K562 (cell line): ENCODE data around the gene SNPH. TPM values are rescaled to one million over a fixed set of nuclear protein-coding genes. Genes with fewer than 3 reads are reported as not detected.

Experiments
- ATAC-seq: fragments of 200-7000 bp; cut with Tn5 transposase; 3 replicates; pipeline ENCODE4 v1.9.1; 2020; ENCODE audit warnings: moderate library complexity
- BruUV-seq: library from RNA; stranded (reverse); fragments of 400-500 nt; replicated peaks from 2 replicates; lab custom pipeline; 2021; lab: Mats Ljungman, UMichigan
- CTCF ChIA-PET: fragments of 300-600 bp; formaldehyde crosslinking; extraction: SDS; loops from one replicate; lab custom pipeline; 2021; ENCODE audit warnings: low intra/inter-chr PET ratio; lab: Yijun Ruan, JAX
- POLR2A ChIA-PET: fragments of 300-600, 350-650 bp; sonication (Branson Sonifier 250); formaldehyde crosslinking; extraction: SDS; loops from one replicate; lab custom pipeline; 2021; ENCODE audit warnings: antibody characterized with exemption, inconsistent platforms; lab: Yijun Ruan, JAX
- DNase-seq, 4 experiments: peaks; one replicate each; pipeline versions ENCODE4 v3.0.0 to v3.0.0-alpha.2; 2011 to 2018; ENCODE audit warnings: low spot score in 3 of 4, mixed read lengths in 3 of 4; ENCODE audit errors: extremely low read depth in 1 of 4
- FAIRE-seq: peaks from 2 replicates; lab custom pipeline; 2011; peaks lifted over from hg19 to GRCh38; lab: Jason Lieb, UNC
- H2AFZ ChIP-seq: 2 replicates; pipeline ENCODE4 v1.6.0; 2011; ENCODE audit warnings: low read depth, low read length, control low read depth, inconsistent platforms
- H3K27ac ChIP-seq: fragments of 200-600 bp; 3 replicates; pipeline ENCODE4 v1.8.0; 2011; ENCODE audit warnings: low read depth, mild to moderate bottlenecking, control low read depth, inconsistent platforms, low read length, moderate library complexity, mixed read lengths; ENCODE audit errors: extremely low read depth
- H3K27me3 ChIP-seq, 2 experiments: fragments of 300-600 bp in 1 of 2; 2 replicates in 1 of 2; 3 replicates in 1 of 2; pipeline versions ENCODE4 v1.6.0 to v1.8.0; 2011; ENCODE audit warnings: inconsistent platforms in 2 of 2, low read length in 2 of 2, mild to moderate bottlenecking in 1 of 2, mixed read lengths in 1 of 2, moderate library complexity in 1 of 2; ENCODE audit not compliant: control insufficient read depth in 2 of 2, insufficient read depth in 2 of 2
- H3K36me3 ChIP-seq: fragments of 300-600 bp; 3 replicates; pipeline ENCODE4 v1.8.0; 2011; ENCODE audit warnings: mild to moderate bottlenecking, low read length, inconsistent platforms; ENCODE audit not compliant: control insufficient read depth, insufficient read depth
- H3K4me1 ChIP-seq, 2 experiments: fragments of 200-600 bp in 1 of 2; replicated peaks in 1 of 2; 2 replicates in 1 of 2; 3 replicates in 1 of 2; pipeline versions ENCODE4 v1.5.1 to v1.8.0; 2011; ENCODE audit warnings: inconsistent platforms in 2 of 2, low read length in 2 of 2, mild to moderate bottlenecking in 1 of 2, mixed read lengths in 1 of 2, moderate library complexity in 1 of 2; ENCODE audit not compliant: control insufficient read depth in 2 of 2, insufficient read depth in 2 of 2
- H3K4me2 ChIP-seq: 2 replicates; pipeline ENCODE4 v1.6.1; 2011; ENCODE audit warnings: low read length, control low read depth, inconsistent platforms, mixed read lengths; ENCODE audit not compliant: insufficient read depth
- H3K4me3 ChIP-seq: fragments of 200-600 bp; sonication (generic), shearing (Covaris generic); 2 replicates; pipeline ENCODE4 v1.5.1; 2016; ENCODE audit warnings: control low read depth, inconsistent platforms
- H3K79me2 ChIP-seq: fragments of 200-600 bp; 3 replicates; pipeline ENCODE4 v1.8.0; 2011; ENCODE audit warnings: low read length, inconsistent platforms; ENCODE audit not compliant: control insufficient read depth, insufficient read depth
- H3K9ac ChIP-seq, 2 experiments: 2 replicates each; pipeline versions ENCODE4 v1.6.0 to v1.6.1; 2011; ENCODE audit warnings: low read depth in 2 of 2, low read length in 2 of 2, control low read depth in 1 of 2, inconsistent platforms in 1 of 2, mild to moderate bottlenecking in 1 of 2, mixed read lengths in 1 of 2; ENCODE audit not compliant: insufficient read depth in 1 of 2
- H3K9me1 ChIP-seq: one replicate; pipeline ENCODE4 v1.6.0; 2011; ENCODE audit warnings: inconsistent platforms, mild to moderate bottlenecking, low read length, moderate library complexity; ENCODE audit not compliant: control insufficient read depth, insufficient read depth
- H3K9me3 ChIP-seq: replicated peaks from 2 replicates; pipeline ENCODE4 v1.5.1; 2011; ENCODE audit warnings: low read depth, low read length, inconsistent platforms; ENCODE audit not compliant: control insufficient read depth, insufficient read depth
- H4K20me1 ChIP-seq: replicated peaks from 2 replicates; pipeline ENCODE4 v1.6.1; 2011; ENCODE audit warnings: low read length, inconsistent platforms, mixed read lengths; ENCODE audit not compliant: control insufficient read depth, insufficient read depth
- BHLHE40 ChIP-seq: IDR thresholded peaks from 2 replicates; pipeline ENCODE4 v1.6.1; 2011; ENCODE audit warnings: low read length, improper control_type of control experiment
- CTBP1 ChIP-seq: fragments of 450-650 bp; IDR thresholded peaks from 2 replicates; pipeline ENCODE4 v1.6.1; 2016; ENCODE audit warnings: borderline replicate concordance
- EP400 ChIP-seq: fragments of 450-650 bp; IDR thresholded peaks from 2 replicates; pipeline ENCODE4 v1.6.1; 2017; ENCODE audit warnings: antibody characterized with exemption, mild to moderate bottlenecking, moderate library complexity
- ETS2 ChIP-seq: IDR thresholded peaks from 2 replicates; pipeline ENCODE4 v1.6.1; 2016; ENCODE audit warnings: borderline replicate concordance, missing genetic modification characterization, mild to moderate bottlenecking, moderate library complexity, missing compliant biosample characterization; ENCODE audit not compliant: poor library complexity, severe bottlenecking
- FIP1L1 ChIP-seq: fragments of 200-400 bp; formaldehyde crosslinking; IDR thresholded peaks from 2 replicates; pipeline ENCODE4 v1.6.1; 2018; ENCODE audit warnings: mild to moderate bottlenecking, low read depth, low read length; ENCODE audit not compliant: poor library complexity, severe bottlenecking
- ILF3 ChIP-seq: fragments of 450-650 bp; IDR thresholded peaks from 2 replicates; pipeline ENCODE4 v1.6.1; 2018; ENCODE audit warnings: antibody characterized with exemption, mild to moderate bottlenecking, moderate library complexity, borderline replicate concordance
- JUN ChIP-seq, 2 experiments: sonication (generic) in 1 of 2; formaldehyde crosslinking in 1 of 2; IDR thresholded peaks; 2 replicates each; pipeline versions ENCODE4 v1.6.1 to v1.8.0; 2012 to 2022; ENCODE audit warnings: borderline replicate concordance in 2 of 2, mild to moderate bottlenecking in 2 of 2, improper control_type of control experiment in 1 of 2, low read depth in 1 of 2, low read length in 1 of 2, missing genetic modification reagents in 1 of 2
- MEF2A ChIP-seq: IDR thresholded peaks from 2 replicates; pipeline ENCODE4 v1.6.1; 2011; ENCODE audit warnings: low read depth, mild to moderate bottlenecking, low read length, moderate library complexity; ENCODE audit not compliant: control insufficient read depth
- NCOA2 ChIP-seq, 2 experiments: fragments of 450-650 bp; IDR thresholded peaks; 2 replicates each; pipeline ENCODE4 v1.6.1; 2018; ENCODE audit warnings: mild to moderate bottlenecking in 2 of 2, moderate library complexity in 1 of 2; ENCODE audit not compliant: partially characterized antibody in 2 of 2
- NCOA6 ChIP-seq: fragments of 450-650 bp; IDR thresholded peaks from 2 replicates; pipeline ENCODE4 v1.6.1; 2017; ENCODE audit warnings: mild to moderate bottlenecking
- RBM39 ChIP-seq: fragments of 200-400 bp; formaldehyde crosslinking; optimal IDR thresholded peaks from 2 replicates; pipeline ENCODE3; 2018; ENCODE audit warnings: low read depth, low read length
- YBX1 ChIP-seq: fragments of 450-650 bp; IDR thresholded peaks from 2 replicates; pipeline ENCODE4 v1.7.1; 2016; ENCODE audit warnings: mild to moderate bottlenecking
- ZNF212 ChIP-seq: fragments of 450-650 bp; formaldehyde crosslinking; IDR thresholded peaks from 2 replicates; pipeline ENCODE4 v1.4.0; 2020; ENCODE audit warnings: mild to moderate bottlenecking
- ZNF75A ChIP-seq: fragments of 450-650 bp; formaldehyde crosslinking; IDR thresholded peaks from 2 replicates; pipeline ENCODE4 v1.4.0; 2020; ENCODE audit warnings: mild to moderate bottlenecking
- ZNF780A ChIP-seq: fragments of 250-450 bp; sonication (Bioruptor Pico); IDR thresholded peaks from 2 replicates; pipeline ENCODE4 v1.5.0; 2021; ENCODE audit warnings: mild to moderate bottlenecking
- WGBS: fragments of 100-300 bp; shearing (Covaris generic); methylation state at CpG from one replicate; pipeline ENCODE4 v1.1.6; 2016; ENCODE audit warnings: low coverage, mixed read lengths; ENCODE audit not compliant: insufficient coverage; ENCODE audit errors: missing lambda C conversion rate; 5-methylcytosine and 5-hydroxymethylcytosine counted together
- in situ Hi-C: fragments of 300-500 bp; cut with MboI; formaldehyde crosslinking; loops from 4 replicates; pipeline ENCODE4 v1.15.0; 2018; ENCODE audit warnings: inconsistent platforms, mixed read lengths
- intact Hi-C: fragments of 100-400 bp; cut with micrococcal nuclease; formaldehyde crosslinking; loops from 2 replicates; pipeline ENCODE4 v1.14.2; 2022
- polyA plus RNA-seq, 8 experiments: library from polyadenylated mRNA; depleted of rRNA in 4 of 8; stranded (reverse) in 5 of 8; unstranded in 3 of 8; fragments of >200 nt; fragmentation: Nextera tagmentation in 2 of 8; fragmentation: Illumina TruSeq in 1 of 8; extraction: Ambion mirVana in 2 of 8; extraction: Trizol in 1 of 8; gene quantifications; 2 replicates each; pipeline versions ENCODE4 v1.2.1 to v1.2.3, GENCODE V29; 2011 to 2014; ENCODE audit warnings: inconsistent platforms in 1 of 8, missing spikeins in 1 of 8
- total RNA-seq, 7 experiments: library from RNA; depleted of rRNA in 6 of 7; stranded (reverse); fragments of >200 nt in 6 of 7; fragmentation: Illumina TruSeq in 2 of 7; extraction: Trizol in 2 of 7; gene quantifications; 2 replicates each; pipeline versions ENCODE4 v1.2.1 to v1.2.3, GENCODE V29; 2011 to 2021; ENCODE audit warnings: low replicate concordance in 1 of 7
- TF ChIP-seq, protein P1 (sequence below): sonication (generic); formaldehyde crosslinking; IDR thresholded peaks from 2 replicates; pipeline ENCODE4 v1.8.0; 2022; ENCODE audit warnings: mild to moderate bottlenecking, low read depth, missing genetic modification reagents
- TF ChIP-seq, protein P2 (sequence below): fragments of 250-450 bp; sonication (Bioruptor Pico); IDR thresholded peaks from 2 replicates; pipeline ENCODE4 v1.8.0; 2021; ENCODE audit warnings: moderate library complexity, mild to moderate bottlenecking, inconsistent platforms
- TF ChIP-seq, protein P3 (sequence below): fragments of 450-650 bp; IDR thresholded peaks from 2 replicates; pipeline ENCODE4 v1.6.1; 2016; ENCODE audit warnings: borderline replicate concordance

Gene SNPH
- total and polyA plus RNA-seq, 9 of the 15 experiments (the other 6 are each of a cell fraction or from before 2014, with no cell fraction given) = 0.03 to 4.2 (median 1.4) TPM

DNA sequence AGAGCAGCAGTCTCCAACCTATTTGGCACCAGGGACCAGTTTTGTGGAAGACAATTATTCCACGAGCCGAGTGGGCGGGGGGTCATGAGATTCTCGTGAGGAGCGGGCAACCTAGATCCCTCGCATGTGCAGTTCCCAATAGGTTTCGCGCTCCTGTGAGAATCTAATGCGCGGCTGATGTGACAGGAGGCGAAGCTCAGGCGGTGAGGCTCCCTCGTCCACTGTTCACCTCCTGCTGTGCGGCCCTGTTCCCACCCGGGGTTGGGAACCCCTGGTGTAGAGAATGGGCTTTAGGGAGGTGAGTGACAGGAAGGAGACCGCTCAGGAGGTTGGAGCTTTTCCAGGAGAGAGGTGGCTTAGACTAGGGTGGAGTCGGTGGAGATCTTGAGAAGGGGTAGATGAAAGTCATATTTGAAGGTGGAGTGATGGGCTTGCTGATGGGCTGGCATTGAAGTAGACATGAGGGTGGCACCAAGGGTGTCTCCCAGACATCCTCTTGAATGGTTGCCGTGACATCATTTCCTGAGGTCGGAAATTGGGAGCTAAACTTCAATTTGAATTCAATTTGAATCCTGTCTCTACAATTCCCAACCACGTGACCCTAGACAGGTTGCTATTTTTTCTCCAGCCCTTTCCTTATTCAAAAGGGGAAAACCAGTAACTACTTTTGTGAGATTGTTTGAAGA, 41.7 kb upstream of the SNPH start:
- Histone ChIP-seq H3K9me1 (no peaks in the 10 kb centered on the region), H3K9ac (0 out of 4 replicates have a peak overlapping the region, but pooled peaks of 1 of the 2 experiments have one; percentile 66), H3K36me3 (no peaks in the 10 kb centered on the region), H3K9me3 (no peaks in the 10 kb centered on the region), H3K4me3 (no peak overlapping the region), H2AFZ (no peak overlapping the region), H4K20me1 (no peaks in the 10 kb centered on the region), H3K4me1 (peaks cover 0 to 18% of the 10 kb centered on the region in 2 experiments; a peak in 4 of 5 replicates), H3K27me3 (no peaks in the 10 kb centered on the region), H3K27ac (no peak overlapping the region), H3K4me2 (no peak overlapping the region), H3K79me2 (peaks cover 3% of the 10 kb centered on the region; the same call in 1 of the 3 replicates)
- DNase-seq (no peak), ATAC-seq (no peak), FAIRE-seq (no peak)
- CTCF ChIA-PET = no interaction called here
- BruUV-seq = no TSS peak
- POLR2A ChIA-PET = no interaction called here
- in situ Hi-C loops = no loop called here
- 67% methylated on average over 16 of the region's 20 CpGs for WGBS
- intact Hi-C loops = no loop called here
- TF ChIP-seq NCOA6 (no peak), YBX1 (no peak), ETS2 (no peak), EP400 (no peak), ZNF212 (CRISPR knock-in tag) (no peak), MEF2A (no peak), FIP1L1 (no peak), ILF3 (no peak), BHLHE40 (no peak), ZNF780A (no peak), ZNF75A (no peak), JUN (IDR thresholded peaks at IDR 0.05; ENCODE audit: borderline replicate concordance, low read depth, low read length) (no peak), JUN (CRISPR knock-in tag; IDR thresholded peaks at IDR 0.05; ENCODE audit: borderline replicate concordance) (no peak), RBM39 (no peak), CTBP1 (no peak), NCOA2 (IDR thresholded peaks at IDR 0.05; ENCODE audit: partially characterized antibody in 2 of 2) (no peak)
- TF ChIP-seq, protein P1, sequence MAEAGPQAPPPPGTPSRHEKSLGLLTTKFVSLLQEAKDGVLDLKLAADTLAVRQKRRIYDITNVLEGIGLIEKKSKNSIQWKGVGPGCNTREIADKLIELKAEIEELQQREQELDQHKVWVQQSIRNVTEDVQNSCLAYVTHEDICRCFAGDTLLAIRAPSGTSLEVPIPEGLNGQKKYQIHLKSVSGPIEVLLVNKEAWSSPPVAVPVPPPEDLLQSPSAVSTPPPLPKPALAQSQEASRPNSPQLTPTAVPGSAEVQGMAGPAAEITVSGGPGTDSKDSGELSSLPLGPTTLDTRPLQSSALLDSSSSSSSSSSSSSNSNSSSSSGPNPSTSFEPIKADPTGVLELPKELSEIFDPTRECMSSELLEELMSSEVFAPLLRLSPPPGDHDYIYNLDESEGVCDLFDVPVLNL (CRISPR knock-in tag) = no peak
- TF ChIP-seq, protein P2, sequence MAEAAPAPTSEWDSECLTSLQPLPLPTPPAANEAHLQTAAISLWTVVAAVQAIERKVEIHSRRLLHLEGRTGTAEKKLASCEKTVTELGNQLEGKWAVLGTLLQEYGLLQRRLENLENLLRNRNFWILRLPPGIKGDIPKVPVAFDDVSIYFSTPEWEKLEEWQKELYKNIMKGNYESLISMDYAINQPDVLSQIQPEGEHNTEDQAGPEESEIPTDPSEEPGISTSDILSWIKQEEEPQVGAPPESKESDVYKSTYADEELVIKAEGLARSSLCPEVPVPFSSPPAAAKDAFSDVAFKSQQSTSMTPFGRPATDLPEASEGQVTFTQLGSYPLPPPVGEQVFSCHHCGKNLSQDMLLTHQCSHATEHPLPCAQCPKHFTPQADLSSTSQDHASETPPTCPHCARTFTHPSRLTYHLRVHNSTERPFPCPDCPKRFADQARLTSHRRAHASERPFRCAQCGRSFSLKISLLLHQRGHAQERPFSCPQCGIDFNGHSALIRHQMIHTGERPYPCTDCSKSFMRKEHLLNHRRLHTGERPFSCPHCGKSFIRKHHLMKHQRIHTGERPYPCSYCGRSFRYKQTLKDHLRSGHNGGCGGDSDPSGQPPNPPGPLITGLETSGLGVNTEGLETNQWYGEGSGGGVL (CRISPR knock-in tag) = no peak
- TF ChIP-seq, protein P3, sequence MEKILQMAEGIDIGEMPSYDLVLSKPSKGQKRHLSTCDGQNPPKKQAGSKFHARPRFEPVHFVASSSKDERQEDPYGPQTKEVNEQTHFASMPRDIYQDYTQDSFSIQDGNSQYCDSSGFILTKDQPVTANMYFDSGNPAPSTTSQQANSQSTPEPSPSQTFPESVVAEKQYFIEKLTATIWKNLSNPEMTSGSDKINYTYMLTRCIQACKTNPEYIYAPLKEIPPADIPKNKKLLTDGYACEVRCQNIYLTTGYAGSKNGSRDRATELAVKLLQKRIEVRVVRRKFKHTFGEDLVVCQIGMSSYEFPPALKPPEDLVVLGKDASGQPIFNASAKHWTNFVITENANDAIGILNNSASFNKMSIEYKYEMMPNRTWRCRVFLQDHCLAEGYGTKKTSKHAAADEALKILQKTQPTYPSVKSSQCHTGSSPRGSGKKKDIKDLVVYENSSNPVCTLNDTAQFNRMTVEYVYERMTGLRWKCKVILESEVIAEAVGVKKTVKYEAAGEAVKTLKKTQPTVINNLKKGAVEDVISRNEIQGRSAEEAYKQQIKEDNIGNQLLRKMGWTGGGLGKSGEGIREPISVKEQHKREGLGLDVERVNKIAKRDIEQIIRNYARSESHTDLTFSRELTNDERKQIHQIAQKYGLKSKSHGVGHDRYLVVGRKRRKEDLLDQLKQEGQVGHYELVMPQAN = no peak
